Stimulated activated CD4-positive, alpha-beta T cell treated with anti-CD3 and anti-CD28 coated beads, Interleukin-2, amount 100 ng/mL, for 48 hours (primary cell): ENCODE results near the gene LIN28B.

Experiments
- DNase-seq, 2 donors: peaks; one replicate each; pipeline ENCODE4 v3.0.0-alpha.2; 2020

LIN28B gene

DNA sequence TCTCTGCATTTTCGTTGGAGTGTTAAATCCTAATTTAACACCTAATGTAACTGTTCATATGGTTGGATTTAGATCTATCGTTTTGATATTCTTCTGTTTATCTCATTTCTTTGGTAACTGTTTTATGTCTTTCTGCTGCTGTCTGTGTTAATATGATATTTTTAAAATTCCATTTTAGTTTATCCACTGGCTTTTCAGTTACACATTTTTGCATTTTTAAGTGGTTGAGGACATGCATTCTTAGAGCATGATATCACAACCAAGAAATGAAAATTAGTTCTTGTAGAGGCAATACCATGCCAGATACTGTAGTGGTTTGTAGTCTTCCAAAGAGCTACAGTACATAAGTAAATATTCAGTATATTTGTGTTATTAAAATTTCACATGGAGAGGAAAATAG lies 58.6 kb downstream of the LIN28B start:
- no peak for DNase-seq

DNA sequence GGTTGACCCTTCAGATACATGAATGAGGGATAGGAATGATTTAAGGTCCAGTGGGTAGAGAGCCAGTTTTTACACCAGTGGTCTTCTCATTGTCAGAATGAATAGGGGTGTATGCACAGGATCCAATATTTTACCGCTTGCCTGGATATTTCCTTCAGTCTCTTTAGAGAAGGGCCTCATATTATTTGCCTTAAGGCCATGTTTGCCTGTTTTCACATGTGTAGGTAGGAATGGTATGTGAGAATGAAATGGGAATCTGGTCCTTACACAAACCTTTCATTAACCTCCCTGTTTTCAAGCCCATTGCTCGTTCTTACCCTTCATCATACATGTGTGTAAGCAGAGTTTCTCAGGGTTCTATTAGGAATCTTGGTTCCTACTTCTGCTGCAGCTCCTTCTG lies 62.4 kb downstream of the LIN28B start:
- no peak for DNase-seq

DNA sequence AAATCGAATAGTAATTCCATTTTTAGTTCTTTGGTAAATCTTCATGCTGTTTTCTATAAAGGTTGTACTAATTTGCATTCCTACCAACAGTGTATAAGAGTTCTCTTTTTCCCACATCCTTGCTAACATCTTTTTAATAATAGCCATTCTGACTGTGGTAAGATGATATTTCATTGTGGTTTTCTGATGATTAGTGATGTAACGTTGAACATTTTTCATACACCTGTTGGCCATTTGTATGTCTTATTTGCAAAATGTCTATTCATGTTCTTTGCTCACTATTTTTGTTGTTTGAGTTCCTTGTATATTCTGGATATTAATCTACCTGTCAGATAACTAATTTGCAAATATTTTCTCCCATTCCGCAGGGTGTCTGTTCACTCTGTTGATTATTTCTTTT lies 64.5 kb downstream of the LIN28B start:
- no peak for DNase-seq

DNA sequence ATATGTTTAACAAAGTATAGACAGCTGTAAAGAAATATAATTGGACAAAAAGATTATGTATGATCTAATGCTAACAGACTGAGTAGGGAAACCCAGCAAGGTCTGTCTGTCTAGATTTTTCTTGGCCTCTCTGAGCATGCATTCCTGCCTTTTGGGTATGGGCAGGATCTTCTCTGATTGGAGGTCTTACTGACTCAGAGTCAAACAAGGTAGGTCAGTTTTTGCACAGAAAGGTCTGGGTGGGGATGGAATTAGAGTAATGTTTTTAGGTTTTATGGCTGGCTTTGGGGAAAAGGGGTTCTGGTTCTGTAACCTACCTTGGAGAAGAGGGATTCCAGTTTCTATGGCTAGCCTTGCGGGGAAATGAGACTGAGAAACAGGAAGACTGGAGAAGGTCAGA lies 65.5 kb downstream of the LIN28B start:
- no peak for DNase-seq

DNA sequence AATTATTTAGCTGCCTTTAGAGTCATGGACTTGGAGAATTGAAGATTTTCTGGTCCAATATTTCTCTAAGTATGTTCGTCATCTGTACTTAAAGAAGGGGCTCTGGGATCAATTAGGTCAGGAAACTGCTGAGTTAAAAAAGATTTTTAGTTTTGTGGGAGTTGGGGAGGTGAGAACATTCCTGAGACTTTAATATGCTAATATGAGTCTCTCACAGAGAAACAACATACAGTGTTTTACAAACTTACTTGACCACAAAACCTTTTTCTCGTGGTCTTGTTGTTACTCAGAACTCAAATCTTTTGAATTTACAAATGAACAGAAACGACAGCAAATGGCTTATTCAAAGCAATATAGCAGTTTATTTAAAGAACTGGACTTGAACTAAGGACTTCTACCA lies 67.9 kb downstream of the LIN28B start:
- no peak for DNase-seq

DNA sequence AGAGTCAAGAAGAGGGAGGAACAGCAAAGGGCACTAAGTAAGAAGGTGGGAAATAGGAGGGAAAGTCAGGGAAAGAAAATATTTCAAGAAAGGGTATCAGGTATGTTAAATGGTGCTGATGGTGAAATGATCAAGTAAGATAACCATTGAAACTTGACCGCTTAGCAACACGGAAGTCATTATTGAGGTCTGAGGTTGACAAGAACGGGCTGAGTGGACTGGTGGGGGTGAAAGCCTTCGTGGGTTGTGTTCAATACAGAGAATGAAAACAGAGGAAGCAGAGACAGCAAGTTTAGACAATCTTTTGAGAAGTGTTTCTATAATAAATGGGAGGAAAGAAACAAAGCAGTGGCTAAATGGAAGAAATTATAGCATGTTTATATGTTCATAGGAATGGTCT lies 72.0 kb downstream of the LIN28B start:
- DNase-seq, result no peak

DNA sequence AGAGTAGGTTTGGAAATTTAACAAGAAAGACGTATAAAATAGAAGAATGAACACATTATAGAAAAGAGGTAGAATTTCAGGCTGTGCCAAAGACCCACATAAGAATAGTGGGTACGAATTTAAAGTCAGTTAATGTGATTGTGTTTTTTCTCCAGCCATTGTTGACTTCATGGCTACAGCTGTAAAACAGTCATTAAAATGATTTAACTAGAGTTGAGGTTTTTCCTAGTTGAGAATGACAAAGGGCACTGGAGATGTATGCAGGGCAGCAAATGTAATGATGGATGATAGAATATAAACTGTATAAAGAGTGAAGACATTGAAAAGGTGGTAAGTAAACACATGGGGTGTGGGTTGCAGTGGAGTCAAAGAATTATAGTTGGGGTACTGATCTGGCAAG lies 72.7 kb downstream of the LIN28B start:
- no peak for DNase-seq

DNA sequence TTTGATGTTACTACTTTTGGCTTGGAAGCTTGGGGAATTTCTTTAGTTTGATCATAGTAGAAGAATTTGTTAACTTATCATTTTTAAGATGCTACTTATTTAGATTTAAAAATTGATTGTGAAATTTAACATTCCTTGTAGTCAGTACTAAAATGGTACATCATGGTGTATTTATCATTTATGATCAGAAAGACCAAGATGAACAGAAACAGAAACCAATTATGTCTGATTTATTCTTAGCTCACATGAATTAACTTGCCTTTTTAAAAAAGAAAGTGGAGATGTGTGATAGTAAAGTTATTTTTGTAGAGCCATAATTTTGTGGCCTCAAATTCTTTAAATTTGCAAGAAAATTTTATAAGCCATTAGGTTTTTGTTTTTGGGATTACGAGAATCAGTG lies 77.6 kb downstream of the LIN28B start:
- DNase-seq, result no peak

DNA sequence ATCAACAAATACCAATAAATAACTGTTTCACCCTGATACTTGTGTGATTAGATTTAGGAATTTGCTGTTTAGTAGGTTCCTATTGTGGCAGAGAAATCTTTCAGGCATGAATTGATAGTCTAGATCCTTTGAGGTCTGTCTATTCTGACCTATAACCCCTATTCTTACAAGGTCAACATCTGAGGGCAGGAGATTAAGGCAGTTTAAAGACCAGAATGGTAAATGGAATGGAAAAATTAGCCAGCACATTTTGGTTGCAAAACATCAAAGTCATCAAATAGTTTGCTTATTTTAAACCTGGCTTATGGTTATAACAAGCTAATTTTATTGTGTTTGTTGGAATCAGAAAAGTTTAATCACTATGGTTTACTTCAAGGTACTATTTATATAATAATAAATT lies 78.4 kb downstream of the LIN28B start:
- DNase-seq, result no peak

DNA sequence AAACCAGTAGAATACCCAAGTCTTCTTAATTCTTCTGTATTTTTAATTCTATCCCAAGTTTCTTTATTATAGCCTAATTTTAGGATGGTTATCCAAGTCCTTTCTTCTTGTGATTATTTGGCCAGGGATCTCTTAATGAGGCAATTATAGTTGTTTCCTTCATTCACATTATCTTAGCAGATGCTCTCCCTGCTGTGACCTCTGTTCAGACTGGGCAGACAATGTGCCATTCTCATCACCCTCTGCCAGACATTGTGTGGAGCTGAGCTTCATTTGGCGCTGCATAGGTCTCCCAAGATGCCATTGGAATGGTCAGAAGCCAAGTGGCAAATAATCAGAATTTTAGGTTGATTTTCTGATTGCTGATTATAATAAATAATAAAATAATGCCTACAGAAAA lies 79.4 kb downstream of the LIN28B start:
- DNase-seq, result no peak

DNA sequence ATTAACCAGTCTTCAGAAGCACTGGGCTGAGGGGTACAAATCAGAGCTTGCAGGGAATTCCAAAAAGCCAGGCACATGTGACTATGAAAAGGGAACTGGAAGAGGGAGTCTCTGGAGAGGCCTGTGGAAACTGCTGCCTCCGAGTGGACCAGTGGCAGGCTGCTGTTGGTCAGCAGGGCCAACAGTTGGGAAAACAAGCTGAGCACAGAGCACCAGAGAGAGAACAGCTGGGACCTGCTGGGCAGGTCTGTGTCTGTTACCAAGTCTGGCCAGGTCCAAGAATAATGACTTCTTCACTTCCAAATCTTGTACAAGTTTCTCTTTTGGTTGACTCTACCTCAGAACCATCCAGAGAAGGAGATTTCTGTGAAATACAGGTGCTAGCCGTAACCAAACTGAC lies 81.4 kb downstream of the LIN28B start:
- no peak for DNase-seq

DNA sequence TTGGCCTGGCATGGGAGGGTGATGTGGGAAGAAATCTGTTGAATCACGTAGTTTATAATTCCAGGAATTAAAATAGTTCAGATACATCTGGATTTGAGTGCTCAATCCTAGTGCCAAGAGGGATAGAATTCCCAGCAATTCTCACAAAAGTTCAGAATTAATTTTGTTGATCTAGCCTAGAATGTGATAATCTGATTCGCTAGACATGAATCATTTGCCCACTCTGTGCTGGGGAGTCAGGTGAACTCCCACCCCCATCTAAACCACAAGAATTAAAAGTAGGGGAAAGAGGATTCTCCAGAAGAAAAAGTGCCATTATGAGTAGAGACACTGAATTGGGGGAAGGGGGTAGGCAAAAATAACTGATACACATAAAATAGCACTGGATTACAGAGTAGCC lies 85.0 kb downstream of the LIN28B start:
- DNase-seq, result no peak

DNA sequence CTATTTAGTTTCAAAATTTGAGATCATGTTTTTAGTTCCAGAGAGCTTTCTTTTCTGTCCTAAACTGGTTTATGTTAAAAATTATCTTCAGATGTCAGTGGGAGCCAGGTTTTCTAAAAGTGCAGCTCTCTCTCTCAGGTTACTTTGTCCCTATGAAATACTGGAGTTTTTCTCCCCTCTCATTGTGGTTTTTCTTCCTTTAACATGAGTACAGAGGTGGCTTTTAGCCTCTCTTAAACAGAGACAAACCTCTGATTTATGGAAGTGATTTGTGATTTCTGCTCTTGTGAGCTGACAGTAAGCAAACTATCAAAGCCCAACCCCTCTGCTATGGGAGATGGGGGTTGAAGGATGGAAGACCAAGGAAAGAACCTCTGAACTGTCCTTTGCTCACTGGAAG lies 85.7 kb downstream of the LIN28B start:
- DNase-seq, result no peak

DNA sequence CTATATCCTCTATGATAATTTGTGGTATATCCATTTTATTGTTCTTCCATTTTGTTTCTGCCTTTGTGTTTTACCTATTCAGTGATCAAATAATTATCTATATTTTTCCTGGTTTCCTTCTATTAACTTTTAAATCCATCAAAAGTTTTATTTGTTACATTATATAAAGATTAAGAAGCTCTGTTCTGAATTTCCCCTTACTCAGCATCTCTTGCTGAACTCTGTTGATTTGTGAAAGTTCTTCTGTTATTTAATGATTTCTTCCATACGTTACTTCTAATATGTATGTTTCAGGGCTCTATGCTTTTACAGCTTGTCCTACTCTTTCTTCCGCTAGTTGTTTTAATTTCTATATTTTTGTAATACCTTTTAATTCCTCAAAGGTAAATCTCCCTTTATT lies 87.1 kb downstream of the LIN28B start:
- no peak for DNase-seq

DNA sequence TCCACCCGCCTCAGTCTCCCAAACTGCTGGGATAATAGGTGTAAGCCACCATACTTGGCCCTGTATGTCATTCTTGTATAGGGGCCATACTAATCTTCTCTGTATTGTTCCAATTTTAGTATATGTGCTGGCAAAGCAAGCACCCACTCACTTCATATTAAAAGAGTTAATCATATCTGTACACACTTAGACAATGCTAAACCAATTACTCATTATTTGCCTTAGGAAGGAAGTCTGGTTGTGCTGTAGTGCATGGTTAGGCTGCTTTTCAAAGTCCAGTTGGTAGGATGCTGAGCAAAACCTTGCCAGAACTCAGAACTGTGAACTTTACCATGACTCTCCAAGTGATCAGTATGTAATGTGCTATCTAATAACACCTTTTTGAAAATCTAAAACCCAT lies 88.6 kb downstream of the LIN28B start:
- no peak for DNase-seq

DNA sequence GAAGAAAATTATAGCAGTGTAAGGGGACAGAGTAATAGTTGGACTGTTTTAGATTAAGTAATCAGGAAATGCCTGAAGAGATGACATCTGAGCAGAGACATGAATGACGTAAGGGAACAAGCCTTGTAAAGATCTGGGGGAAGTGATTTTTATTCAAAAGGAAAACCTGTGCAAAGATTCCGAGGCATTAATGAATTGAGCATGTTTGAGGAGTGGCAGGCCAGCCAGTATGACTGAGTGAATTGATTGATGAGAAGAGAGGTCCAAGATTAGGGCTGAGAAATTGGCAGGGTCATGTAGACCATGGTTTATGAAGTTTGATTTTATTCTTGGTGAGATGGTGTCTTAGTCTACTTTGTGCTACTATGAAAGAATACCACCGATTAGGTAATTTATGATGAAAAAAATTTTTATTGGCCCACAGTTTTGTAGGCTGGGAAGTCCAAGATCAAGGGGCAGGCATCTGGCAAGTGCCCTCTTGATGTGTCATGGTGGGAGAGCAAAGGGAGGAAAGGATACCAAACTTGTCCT lies 95.1 kb downstream of the LIN28B start:
- no peak for DNase-seq

DNA sequence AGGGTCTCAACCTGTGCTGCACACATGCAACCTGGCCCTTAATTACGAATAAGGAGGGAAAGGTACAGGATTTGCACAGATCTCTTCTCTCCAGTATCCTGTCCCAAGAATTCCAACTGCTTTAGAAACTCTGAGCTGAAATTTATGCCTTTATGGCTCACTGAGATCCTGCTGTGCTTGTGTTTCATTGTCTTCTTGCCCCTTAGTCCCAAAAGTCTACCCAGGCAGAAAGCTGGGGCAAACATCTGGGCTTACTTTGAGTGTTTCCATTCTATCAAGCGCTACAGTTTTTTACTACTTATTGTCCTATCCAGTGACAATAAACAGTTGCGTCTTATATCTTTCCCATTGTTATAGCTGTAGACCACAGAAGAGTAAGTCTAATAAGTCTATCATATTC lies 99.7 kb downstream of the LIN28B start:
- DNase-seq, result no peak

DNA sequence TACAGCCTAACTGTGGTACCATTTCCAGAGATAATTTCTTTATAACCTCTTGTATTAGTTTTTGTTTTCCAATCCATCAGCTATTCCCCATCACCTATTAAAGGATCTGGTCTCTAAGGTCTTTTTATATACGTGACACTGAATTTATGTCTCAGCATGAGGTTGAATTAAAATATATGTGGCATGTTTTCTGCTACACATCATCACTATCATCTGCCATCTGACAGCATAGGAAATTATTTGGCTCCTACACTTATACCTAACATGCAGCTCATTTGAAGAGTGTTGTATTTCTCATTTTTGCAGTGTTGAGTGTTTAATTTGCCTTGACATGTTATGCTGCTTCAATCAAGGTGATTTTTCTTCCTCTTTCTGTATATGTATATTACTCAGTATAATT lies 100.3 kb downstream of the LIN28B start:
- no peak for DNase-seq

DNA sequence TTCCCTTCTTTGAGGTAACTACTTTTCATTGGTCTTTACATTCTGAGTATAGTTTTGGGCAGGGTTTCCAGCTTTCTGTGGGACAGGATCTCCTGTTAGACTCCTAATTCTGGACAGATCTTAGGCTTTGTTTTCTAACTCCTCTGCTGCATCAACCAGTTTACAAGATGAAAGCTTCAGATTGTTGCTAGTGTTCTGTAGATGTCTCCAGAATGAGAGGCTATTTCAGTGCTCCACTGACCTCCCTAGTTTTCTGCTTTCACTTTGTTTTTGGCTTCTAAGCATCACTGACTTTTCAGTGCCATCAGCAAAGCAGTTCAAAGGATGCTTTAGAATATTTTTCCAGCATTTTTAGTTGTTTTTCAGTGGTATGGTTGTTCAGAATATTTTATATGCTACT lies 101.4 kb downstream of the LIN28B start:
- DNase-seq, result no peak

DNA sequence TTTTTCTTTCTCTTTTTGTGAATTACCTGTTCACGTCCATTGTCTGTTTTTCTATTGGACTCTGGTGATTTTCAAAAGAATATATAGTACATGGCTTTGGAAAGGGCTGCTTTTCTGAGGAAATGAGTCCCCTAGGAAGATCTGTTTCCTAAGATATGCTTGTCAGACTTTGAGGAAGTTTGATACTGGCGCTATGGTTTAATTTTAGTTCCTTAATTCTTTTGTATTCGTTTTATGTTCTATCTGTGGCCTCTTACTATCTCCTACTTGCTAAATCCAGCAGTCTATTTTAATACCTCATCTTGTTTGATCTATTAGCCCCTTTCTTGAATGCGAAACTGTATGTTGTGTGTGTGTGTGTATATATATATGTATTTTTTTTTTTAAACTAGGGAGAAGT lies 101.9 kb downstream of the LIN28B start:
- no peak for DNase-seq

DNA sequence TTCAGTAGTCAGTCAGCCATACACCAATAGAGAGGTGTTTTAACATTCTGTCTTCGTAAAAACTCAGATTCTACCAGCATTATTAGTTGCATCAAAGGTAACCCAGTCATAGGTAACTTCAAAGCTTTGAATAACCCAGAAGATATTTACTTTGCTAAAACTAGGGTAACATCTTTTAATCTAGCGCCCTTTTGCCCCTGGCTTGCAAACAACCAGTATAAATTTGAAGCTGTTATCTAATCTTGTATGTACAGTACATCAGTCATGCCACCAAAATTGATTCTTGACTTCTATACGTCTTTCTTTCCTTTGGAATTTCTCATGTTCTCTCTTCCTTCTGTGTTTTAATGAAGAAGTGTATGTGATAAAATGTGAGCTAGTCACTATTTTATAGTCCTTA lies 109.3 kb downstream of the LIN28B start:
- DNase-seq, result no peak

DNA sequence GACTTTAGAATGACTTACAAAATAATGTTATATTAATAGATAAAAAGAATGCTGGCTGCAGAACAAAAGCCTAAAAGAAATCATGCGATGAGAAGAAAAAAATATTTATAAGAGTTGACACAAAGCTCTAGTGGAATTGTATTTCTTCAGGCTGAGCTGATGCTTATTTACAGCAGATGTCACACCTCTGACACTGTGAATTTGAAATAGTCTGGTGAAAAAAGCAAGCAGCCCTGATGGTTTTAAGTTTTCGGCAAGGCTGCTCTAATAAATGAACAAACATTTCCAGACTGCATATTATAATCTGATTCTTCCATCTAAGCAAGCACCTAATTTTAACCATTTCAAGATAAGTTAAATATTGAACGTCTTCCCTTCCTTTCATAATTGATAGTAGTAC lies 109.9 kb downstream of the LIN28B start:
- no peak for DNase-seq

DNA sequence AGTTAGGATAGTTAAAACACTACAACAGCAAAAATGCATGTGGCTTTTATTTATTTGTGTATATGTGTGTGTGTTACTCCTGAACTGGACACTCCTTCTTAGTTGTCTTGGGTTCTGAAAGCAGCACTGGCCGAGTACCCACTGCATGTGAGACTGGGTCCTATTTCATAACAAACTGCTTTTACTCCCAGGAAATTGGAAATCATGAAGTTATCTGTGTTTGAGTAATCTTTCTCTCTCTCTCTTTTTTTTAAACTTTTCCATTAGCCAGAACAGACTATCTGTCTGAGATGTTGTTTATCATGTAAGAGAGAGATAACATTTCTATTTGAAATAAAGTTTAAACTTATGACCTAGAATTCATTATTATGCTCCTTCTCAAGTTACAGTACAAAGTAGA lies 110.4 kb downstream of the LIN28B start:
- DNase-seq, result no peak

DNA sequence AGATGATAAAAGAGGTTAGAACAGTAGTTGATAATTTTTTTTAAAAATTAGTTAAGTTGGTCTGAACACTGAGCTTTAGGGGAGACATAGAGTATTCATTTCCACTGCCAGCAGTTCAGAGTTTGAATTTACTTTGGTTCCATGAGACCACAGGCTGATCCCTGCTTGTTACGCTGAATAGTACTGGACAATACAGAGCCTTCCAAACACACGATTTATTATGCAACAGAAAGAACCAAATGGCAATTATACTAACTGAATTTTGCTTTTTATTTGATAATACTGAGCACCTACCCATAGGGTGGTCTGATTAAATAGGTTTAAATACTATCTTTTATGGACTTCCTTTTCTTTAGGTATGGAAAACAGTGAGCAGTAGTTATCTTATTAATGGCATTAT lies 111.5 kb downstream of the LIN28B start:
- DNase-seq, result no peak

DNA sequence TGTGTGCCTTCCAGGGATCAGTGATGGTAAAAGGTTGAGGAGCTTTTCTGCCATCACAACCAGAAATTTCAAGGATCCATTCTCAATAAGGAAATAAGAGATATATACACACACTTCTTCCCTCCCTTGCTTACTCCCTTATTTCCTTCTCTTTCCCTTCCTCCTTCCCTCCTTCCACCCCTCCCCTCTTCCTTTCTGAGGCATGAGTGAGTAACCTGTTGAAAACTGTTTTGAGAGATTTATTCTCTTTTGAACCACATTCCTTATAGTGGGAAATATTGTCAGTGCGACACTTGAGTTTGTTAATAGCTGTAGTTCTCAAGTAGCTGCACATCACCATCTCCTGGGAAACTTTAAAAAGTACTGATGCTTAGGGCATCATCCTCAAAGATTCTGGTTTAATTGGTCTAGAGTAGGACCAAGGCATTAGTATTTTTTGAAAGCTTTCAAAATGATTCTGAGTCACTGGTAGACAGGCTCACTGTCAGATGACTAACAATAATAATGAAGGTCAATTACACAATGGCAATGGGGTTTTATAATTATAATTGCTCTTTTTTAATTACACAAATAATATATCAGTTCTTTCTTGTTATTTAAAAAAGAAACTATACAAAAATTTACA lies 113.0 kb downstream of the LIN28B start:
- no peak for DNase-seq

DNA sequence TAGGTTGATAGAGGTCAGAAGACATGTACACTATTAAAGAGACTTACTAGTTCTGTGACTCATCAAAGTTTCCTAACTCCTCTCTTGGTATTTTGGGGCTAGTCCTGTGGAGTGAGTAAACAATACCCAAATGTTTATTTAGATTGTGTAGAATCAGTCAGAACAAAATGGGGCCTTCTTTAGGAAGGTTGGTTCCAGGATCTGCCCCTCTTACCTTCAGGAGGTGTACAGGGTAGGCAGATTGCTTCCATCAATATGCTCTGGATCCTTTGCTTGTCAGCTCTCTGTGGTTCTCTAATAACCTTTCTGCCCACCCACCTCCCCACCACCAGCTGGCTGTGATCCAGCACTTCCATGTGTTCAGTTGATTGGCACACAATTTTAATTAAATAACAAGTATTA lies 115.9 kb downstream of the LIN28B start:
- no peak for DNase-seq
